Heart right ventricle (tissue), 16 donors: ENCODE data around the gene PLA2G4A. TPM values are rescaled to one million over a fixed set of nuclear protein-coding genes. Genes with fewer than 3 reads are reported as not detected.

Source experiments
- ATAC-seq, 8 donors: fragments of 200-7000 bp; cut with Tn5 transposase; one replicate each; pipeline ENCODE4 v1.9.1; 2020; ENCODE audit warnings: mild to moderate bottlenecking in 8 of 8, moderate library complexity in 8 of 8, moderate number of reproducible peaks in 1 of 8
- DNase-seq, 2 donors: peaks; one replicate each; pipeline ENCODE4 v3.0.0-alpha.2; 2020
- H3K27ac ChIP-seq, 10 donors: fragments of 200-600 bp; sonication (generic) in 2 of 10; one replicate each; pipeline versions ENCODE4 v1.5.0 to v1.8.0; 2020 to 2022; ENCODE audit warnings: mild to moderate bottlenecking in 3 of 10
- H3K27me3 ChIP-seq, 7 donors: fragments of 200-600 bp; one replicate each; pipeline ENCODE4 v1.8.0; 2021 to 2022; ENCODE audit warnings: mild to moderate bottlenecking in 2 of 7
- H3K36me3 ChIP-seq, 9 donors: fragments of 200-600 bp; sonication (generic) in 1 of 9; one replicate each; pipeline versions ENCODE4 v1.5.0 to v1.8.0; 2020 to 2022; ENCODE audit warnings: mild to moderate bottlenecking in 2 of 9
- H3K4me1 ChIP-seq, 9 donors: fragments of 200-600 bp; sonication (generic) in 1 of 9; one replicate each; pipeline versions ENCODE4 v1.5.0 to v1.8.0; 2020 to 2022; ENCODE audit warnings: mild to moderate bottlenecking in 4 of 9
- H3K4me3 ChIP-seq, 10 donors: fragments of 200-600 bp; sonication (generic) in 2 of 10; one replicate each; pipeline versions ENCODE4 v1.5.0 to v1.8.0; 2020 to 2022; ENCODE audit warnings: mild to moderate bottlenecking in 7 of 10, moderate library complexity in 2 of 10
- H3K9me3 ChIP-seq, 11 donors: fragments of 200-600 bp in 10 of 11; sonication (generic) in 2 of 11; one replicate each; pipeline versions ENCODE4 v1.5.0 to v1.8.0; 2013 to 2022; ENCODE audit warnings: mild to moderate bottlenecking in 2 of 11, control low read depth in 1 of 11, moderate library complexity in 1 of 11
- WGBS, 2 donors: extraction: QIAGEN DNeasy Blood & Tissue Kit; methylation state at CpG; one replicate each; pipeline ENCODE4 v1.1.7; 2013; ENCODE audit warnings: inconsistent platforms in 1 of 2; 5-methylcytosine and 5-hydroxymethylcytosine counted together
- intact Hi-C, 10 donors: fragments of 100-400 bp; cut with DNase I; formaldehyde crosslinking; loops; one replicate each; pipeline versions ENCODE4 v1.11.1 to v1.14.2; 2022
- polyA plus RNA-seq, 2 donors: library from polyadenylated mRNA; stranded (reverse); fragments of 200-250 nt; gene quantifications; one replicate each; pipeline ENCODE4 v1.2.3, GENCODE V29; 2013
- total RNA-seq, 10 donors: library from RNA; stranded (reverse); fragmentation: NEBNext Ultra II Directional in 3 of 10; extraction: Animal tissue kit (Norgen Biotek cat#: 25700) in 3 of 10; gene quantifications; one replicate each; pipeline versions ENCODE4 v1.2.1 to v1.2.4, GENCODE V29; 2021 to 2023
- TF ChIP-seq, protein P1 (sequence below), 9 donors: fragments of 200-600 bp; sonication (generic) in 2 of 9; IDR thresholded peaks; one replicate each; pipeline versions ENCODE4 v1.5.0 to v1.8.0; 2021 to 2022; ENCODE audit warnings: antibody characterized with exemption in 9 of 9, mild to moderate bottlenecking in 5 of 9, moderate library complexity in 1 of 9
- donor health status: Arrhythmogenic right ventricular cardiomyopathy.
- donor health status: ischemic (EF 13 %, LVEDD 7.1; RV severe dilation, severe dysfunction).
- donor health status: healthy with polysubstance abuse.
- donor health status: DM: no; HTN: yes; CAD: no.
- donor health status: DM: no; HTN: no; CAD: no.
- donor health status: ischemic (EF 25% LVEDD 6.9; RV normal size, moderate dysfunction).
- donor health status: ischemic (EF 25% LVEDD 5.7; RV mildly dilated, moderate dysfunction).
- donor health status: healthy.
- donor health status: DM: yes; HTN: yes; CAD: no.
- donor health status: Ischemic cardiomyopathy.
- donor health status: ischemic (EF 35%, LVEDD 5.7; RV mildly dilated, moderate dysfunction).
- donor health status: nonischemic (EF 11% LVEDD 7.7; RV severe dilation, severe dysfunction).
- donor health status: DM: yes; HTN: yes; CAD: no.
- donor health status: PGD.
- donor health status: ischemic (EF 29% LVEDD 5.4; RV normal size, mild dysfunction).
- donor health status: nonischemic (EF 23%, LVEDD 6.1; RV moderate dilation, normal function).

Gene PLA2G4A
- total and polyA plus RNA-seq, 12 donors: 0.85 to 2.7 (median 1.9) TPM

DNA sequence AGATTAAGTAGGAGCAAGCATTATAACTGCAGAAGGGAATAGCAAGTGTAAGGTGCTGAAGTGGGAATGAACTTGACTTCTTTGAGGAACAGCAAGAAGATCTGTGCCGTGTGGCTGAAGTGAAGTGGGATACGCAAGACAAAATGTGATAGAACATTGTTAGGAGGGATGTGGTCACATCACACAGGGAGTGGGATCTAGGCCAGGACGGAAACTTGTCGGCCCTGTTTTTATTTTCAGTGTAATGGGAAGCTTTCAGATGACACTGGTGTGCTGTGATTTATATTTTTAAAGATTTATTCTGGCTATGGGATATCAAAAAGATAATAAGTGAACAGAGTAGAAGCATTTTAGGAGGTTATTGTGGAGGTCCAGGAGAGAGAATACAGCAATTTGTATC, 116.4 kb downstream of the PLA2G4A start:
- H3K27me3 ChIP-seq: no peaks in the 10 kb centered on the region
- TF ChIP-seq, protein P1, sequence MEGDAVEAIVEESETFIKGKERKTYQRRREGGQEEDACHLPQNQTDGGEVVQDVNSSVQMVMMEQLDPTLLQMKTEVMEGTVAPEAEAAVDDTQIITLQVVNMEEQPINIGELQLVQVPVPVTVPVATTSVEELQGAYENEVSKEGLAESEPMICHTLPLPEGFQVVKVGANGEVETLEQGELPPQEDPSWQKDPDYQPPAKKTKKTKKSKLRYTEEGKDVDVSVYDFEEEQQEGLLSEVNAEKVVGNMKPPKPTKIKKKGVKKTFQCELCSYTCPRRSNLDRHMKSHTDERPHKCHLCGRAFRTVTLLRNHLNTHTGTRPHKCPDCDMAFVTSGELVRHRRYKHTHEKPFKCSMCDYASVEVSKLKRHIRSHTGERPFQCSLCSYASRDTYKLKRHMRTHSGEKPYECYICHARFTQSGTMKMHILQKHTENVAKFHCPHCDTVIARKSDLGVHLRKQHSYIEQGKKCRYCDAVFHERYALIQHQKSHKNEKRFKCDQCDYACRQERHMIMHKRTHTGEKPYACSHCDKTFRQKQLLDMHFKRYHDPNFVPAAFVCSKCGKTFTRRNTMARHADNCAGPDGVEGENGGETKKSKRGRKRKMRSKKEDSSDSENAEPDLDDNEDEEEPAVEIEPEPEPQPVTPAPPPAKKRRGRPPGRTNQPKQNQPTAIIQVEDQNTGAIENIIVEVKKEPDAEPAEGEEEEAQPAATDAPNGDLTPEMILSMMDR (IDR thresholded peaks at IDR 0.05): no peak
- H3K4me3 ChIP-seq: no peak overlapping the region
- H3K9me3 ChIP-seq: no peaks in the 10 kb centered on the region
- no peak overlapping the region for H3K27ac ChIP-seq
- H3K4me1 ChIP-seq: no peaks in the 10 kb centered on the region
- WGBS, 2 donors: 77 to 90% methylated on average over 4 of the region's 4 CpGs
- H3K36me3 ChIP-seq: peaks cover 0 to 25% (median 0%) of the 10 kb centered on the region in 9 donors
- DNase-seq (no peak), ATAC-seq (no peak)
- intact Hi-C loops: no loop called here

DNA sequence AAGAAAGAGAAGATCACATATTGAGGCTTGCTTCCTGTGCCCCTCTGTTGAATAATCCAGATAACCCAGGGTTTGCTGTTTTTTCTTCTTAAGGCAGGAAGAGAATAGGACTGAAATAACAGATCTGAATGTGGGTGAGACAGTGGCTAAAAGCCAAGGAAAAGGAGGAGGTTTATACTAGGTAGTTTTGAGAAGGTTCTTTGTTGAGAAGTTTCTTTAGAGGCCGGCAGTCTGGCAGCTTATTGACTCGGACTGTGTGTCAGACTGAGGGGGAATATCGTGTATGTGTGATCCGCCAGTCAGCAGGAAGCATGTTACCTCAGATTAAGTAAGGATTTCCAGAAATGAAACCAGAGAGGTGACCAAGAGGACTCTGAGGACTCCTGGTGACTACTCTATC, 119.8 kb downstream of the PLA2G4A start:
- TF ChIP-seq, protein P1 (IDR thresholded peaks at IDR 0.05): no peak
- intact Hi-C loops: no loop called here
- H3K4me3 ChIP-seq: no peak overlapping the region
- no peaks in the 10 kb centered on the region for H3K9me3 ChIP-seq
- peak in 1 of 2 donors; percentile 14 for DNase-seq
- no peak overlapping the region for H3K27ac ChIP-seq
- WGBS, 2 donors: 60 to 62% methylated on average over 4 of the region's 4 CpGs
- peaks cover 0 to 19% (median 0%) of the 10 kb centered on the region in 9 donors for H3K36me3 ChIP-seq
- peak in 5 of 8 donors; percentile 22 to 79 (median 61) for ATAC-seq
- no peaks in the 10 kb centered on the region for H3K27me3 ChIP-seq
- H3K4me1 ChIP-seq: no peaks in the 10 kb centered on the region

DNA sequence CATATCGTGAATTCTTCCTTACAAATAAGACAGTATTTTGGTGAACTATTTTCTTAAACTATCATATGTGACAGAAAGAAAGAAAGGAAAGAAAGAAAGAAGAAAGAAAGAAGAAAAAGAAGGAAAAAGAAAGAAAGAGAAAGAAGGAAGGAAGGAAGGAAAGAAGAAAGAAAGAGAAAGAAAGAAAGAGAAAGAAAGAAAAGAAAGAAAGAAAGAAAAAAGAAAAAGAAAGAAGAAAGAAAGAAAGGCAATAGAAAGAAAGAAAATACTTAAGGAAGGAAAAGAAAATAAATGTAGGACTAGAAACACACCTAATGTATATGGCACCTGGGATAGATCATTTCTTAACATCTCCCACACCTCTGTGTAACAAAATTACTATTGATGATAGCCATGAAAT, 120.4 kb downstream of the PLA2G4A start:
- H3K4me1 ChIP-seq: no peaks in the 10 kb centered on the region
- intact Hi-C loops: no loop called here
- ATAC-seq (no peak), DNase-seq (no peak)
- TF ChIP-seq, protein P1 (IDR thresholded peaks at IDR 0.05): no peak
- H3K36me3 ChIP-seq: peaks cover 0 to 19% (median 0%) of the 10 kb centered on the region in 9 donors
- no peaks in the 10 kb centered on the region for H3K9me3 ChIP-seq
- no peaks in the 10 kb centered on the region for H3K27me3 ChIP-seq
- 0 to 45% methylated on average over 1 of the region's 1 CpG for WGBS, 2 donors
- no peak overlapping the region for H3K4me3 ChIP-seq
- no peak overlapping the region for H3K27ac ChIP-seq

DNA sequence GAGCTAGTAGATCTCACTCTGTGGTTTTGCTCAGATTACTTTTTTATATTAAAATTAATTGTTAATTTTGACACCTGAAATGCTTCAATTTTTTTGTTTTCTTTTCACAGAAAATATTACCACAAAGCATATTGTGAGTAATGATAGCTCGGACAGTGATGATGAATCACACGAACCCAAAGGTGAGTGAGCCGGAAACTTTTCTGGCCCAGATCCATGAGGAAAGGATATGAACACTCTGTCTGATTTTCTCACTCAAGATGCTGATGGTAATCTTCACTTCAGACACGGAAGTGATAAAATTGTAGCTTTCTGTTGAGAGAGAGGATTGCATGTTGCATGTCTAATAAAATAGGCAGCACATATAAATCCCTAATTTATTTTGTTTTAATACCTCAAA, 121.8 kb downstream of the PLA2G4A start:
- no peak overlapping the region for H3K27ac ChIP-seq
- DNase-seq: no peak
- 59 to 67% methylated on average over 4 of the region's 4 CpGs for WGBS, 2 donors
- no peaks in the 10 kb centered on the region for H3K9me3 ChIP-seq
- no peaks in the 10 kb centered on the region for H3K4me1 ChIP-seq
- no peak overlapping the region for H3K4me3 ChIP-seq
- H3K27me3 ChIP-seq: no peaks in the 10 kb centered on the region
- ATAC-seq: no peak
- TF ChIP-seq, protein P1 (IDR thresholded peaks at IDR 0.05): no peak
- H3K36me3 ChIP-seq: peaks cover 0 to 19% (median 0%) of the 10 kb centered on the region in 9 donors
- intact Hi-C loops: no loop called here
